DND-41 (cell line): Measurements from ENCODE around the gene SHC2.

Source experiments
- ATAC-seq: fragments of 200-7000 bp; cut with Tn5 transposase; 3 replicates; pipeline ENCODE4 v1.9.1; 2021; ENCODE audit warnings: low read depth; ENCODE audit not compliant: insufficient read depth
- DNase-seq: peaks from one replicate; pipeline ENCODE4 v3.0.0-alpha.2; 2020
- H2AFZ ChIP-seq: 2 replicates; pipeline ENCODE4 v1.6.0; 2012; ENCODE audit warnings: low read depth, low read length
- H3K27ac ChIP-seq: 2 replicates; pipeline ENCODE4 v1.5.1; 2012; ENCODE audit warnings: low read length, inconsistent platforms
- H3K27me3 ChIP-seq: fragments of 200-600 bp; sonication (generic); 2 replicates; pipeline ENCODE4 v1.6.0; 2012; ENCODE audit warnings: low read length, mild to moderate bottlenecking, inconsistent platforms; ENCODE audit not compliant: insufficient read depth, poor library complexity
- H3K36me3 ChIP-seq: 2 replicates; pipeline ENCODE4 v1.5.1; 2012; ENCODE audit warnings: low read length, inconsistent platforms; ENCODE audit not compliant: insufficient read depth
- H3K4me1 ChIP-seq: 2 replicates; pipeline ENCODE4 v1.5.1; 2012; ENCODE audit warnings: mild to moderate bottlenecking, low read length; ENCODE audit not compliant: insufficient read depth
- H3K4me2 ChIP-seq: 2 replicates; pipeline ENCODE4 v1.6.0; 2012; ENCODE audit warnings: mild to moderate bottlenecking, moderate library complexity, low read length, inconsistent platforms; ENCODE audit not compliant: insufficient read depth
- H3K4me3 ChIP-seq, 2 experiments: fragments of 200-600 bp in 1 of 2; shearing (Covaris generic) in 1 of 2; 2 replicates each; pipeline ENCODE4 v1.5.1; 2012 to 2016; ENCODE audit warnings: inconsistent platforms in 2 of 2, low read length in 2 of 2, mild to moderate bottlenecking in 2 of 2, low read depth in 1 of 2, moderate library complexity in 1 of 2
- H3K79me2 ChIP-seq: 2 replicates; pipeline ENCODE4 v1.6.0; 2012; ENCODE audit warnings: low read length, inconsistent platforms; ENCODE audit not compliant: insufficient read depth
- H3K9ac ChIP-seq: 2 replicates; pipeline ENCODE4 v1.6.0; 2012; ENCODE audit warnings: low read depth, mild to moderate bottlenecking, inconsistent platforms, low read length, moderate library complexity
- H3K9me3 ChIP-seq: 2 replicates; pipeline ENCODE4 v1.5.1; 2012; ENCODE audit warnings: low read length, moderate library complexity, mild to moderate bottlenecking, inconsistent platforms; ENCODE audit not compliant: insufficient read depth, severe bottlenecking
- H4K20me1 ChIP-seq: 2 replicates; pipeline ENCODE4 v1.6.0; 2012; ENCODE audit warnings: low read length; ENCODE audit not compliant: insufficient read depth
- CTCF ChIP-seq: IDR thresholded peaks from 2 replicates; pipeline ENCODE4 v1.5.1; 2012; ENCODE audit warnings: borderline replicate concordance, low read length, moderate library complexity, mild to moderate bottlenecking; ENCODE audit not compliant: poor library complexity, severe bottlenecking; ENCODE audit errors: extremely low read depth
- EZH2 ChIP-seq: IDR thresholded peaks from 3 replicates; pipeline ENCODE4 v1.6.1; 2012; ENCODE audit warnings: borderline replicate concordance, low read depth, mild to moderate bottlenecking, moderate library complexity, low read length, inconsistent platforms; ENCODE audit not compliant: severe bottlenecking

Gene SHC2

GRCh38 chr19:419721-420515, 40.9 kb downstream of the SHC2 start:
- DNase-seq (no peak), ATAC-seq (no peak)
- no peak overlapping the region for H2AFZ ChIP-seq
- no peak overlapping the region for H3K4me2 ChIP-seq
- no peak overlapping the region for H3K9ac ChIP-seq
- H3K9me3 ChIP-seq: no peaks in the 10 kb centered on the region
- H3K27ac ChIP-seq: no peak overlapping the region
- no peaks in the 10 kb centered on the region for H3K4me1 ChIP-seq
- no peaks in the 10 kb centered on the region for H3K79me2 ChIP-seq
- no peaks in the 10 kb centered on the region for H4K20me1 ChIP-seq
- TF ChIP-seq EZH2 (no peak), CTCF (no peak)
- no peak overlapping the region for H3K4me3 ChIP-seq
- H3K27me3 ChIP-seq: no peaks in the 10 kb centered on the region
- no peaks in the 10 kb centered on the region for H3K36me3 ChIP-seq

GRCh38 chr19:418761-419671, 41.8 kb downstream of the SHC2 start:
- Histone ChIP-seq H3K9me3 (no peaks in the 10 kb centered on the region), H3K4me2 (no peak overlapping the region), H3K36me3 (no peaks in the 10 kb centered on the region), H4K20me1 (no peaks in the 10 kb centered on the region), H3K4me1 (no peaks in the 10 kb centered on the region), H3K27me3 (no peaks in the 10 kb centered on the region), H3K27ac (no peak overlapping the region), H3K9ac (no peak overlapping the region), H3K79me2 (no peaks in the 10 kb centered on the region), H2AFZ (no peak overlapping the region), H3K4me3 (no peak overlapping the region)
- no peak for TF ChIP-seq EZH2
- no peak for TF ChIP-seq CTCF
- no peak for DNase-seq
- ATAC-seq: no peak

GRCh38 chr19:416416-416815, 44.4 kb downstream of the SHC2 start:
- no peak for TF ChIP-seq EZH2
- no peak for TF ChIP-seq CTCF
- no peak overlapping the region for H3K4me2 ChIP-seq
- no peak overlapping the region for H3K27ac ChIP-seq
- no peak for ATAC-seq
- no peaks in the 10 kb centered on the region for H3K36me3 ChIP-seq
- no peaks in the 10 kb centered on the region for H3K79me2 ChIP-seq
- no peak for DNase-seq
- H2AFZ ChIP-seq: no peak overlapping the region
- no peak overlapping the region for H3K9ac ChIP-seq
- H3K4me3 ChIP-seq: no peak overlapping the region
- no peaks in the 10 kb centered on the region for H3K4me1 ChIP-seq
- H3K27me3 ChIP-seq: no peaks in the 10 kb centered on the region
- H4K20me1 ChIP-seq: no peaks in the 10 kb centered on the region
- peaks cover 3% of the 10 kb centered on the region for H3K9me3 ChIP-seq
